H1 (cell line): ENCODE measurements around the gene APOC4. TPM values are rescaled to one million over a fixed set of nuclear protein-coding genes. Genes with fewer than 3 reads are reported as not detected.
A peak's percentile ranks its signal among the peaks of the same experiment; 100 is the strongest.

Source experiments
- CTCF ChIA-PET: fragments of 300-600 bp; sonication (Branson Sonifier 250); formaldehyde crosslinking; loops from one replicate; lab custom pipeline; 2021; ENCODE audit not compliant: partially characterized antibody; lab: Charles Lee
- POLR2A ChIA-PET: fragments of 300-600 bp; sonication (Branson Sonifier 250); formaldehyde crosslinking; loops from one replicate; lab custom pipeline; 2021; ENCODE audit warnings: inconsistent platforms; ENCODE audit not compliant: partially characterized antibody; lab: Charles Lee
- DNase-seq, 2 experiments: peaks; one replicate each; pipeline versions ENCODE4 v3.0.0 to v3.0.0-alpha.2; 2010 to 2022; ENCODE audit warnings: low spot score in 2 of 2, low read depth in 1 of 2, mixed read lengths in 1 of 2
- FAIRE-seq: peaks from 2 replicates; lab custom pipeline; 2011; peaks lifted over from hg19 to GRCh38; lab: Jason Lieb, UNC
- H2AFZ ChIP-seq: 2 replicates; pipeline ENCODE4 v1.8.1; 2012; ENCODE audit warnings: low read length, inconsistent platforms
- H2AK5ac ChIP-seq: 2 replicates; pipeline ENCODE4 v1.6.1; 2013; ENCODE audit warnings: low read depth, low read length
- H2BK120ac ChIP-seq: replicated peaks from 2 replicates; pipeline ENCODE3; 2013; ENCODE audit warnings: low read depth, low read length, inconsistent platforms
- H2BK12ac ChIP-seq: 2 replicates; pipeline ENCODE4 v1.6.1; 2013; ENCODE audit warnings: low read depth, low read length
- H2BK15ac ChIP-seq: 2 replicates; pipeline ENCODE4 v1.6.1; 2013; ENCODE audit warnings: low read length
- H2BK20ac ChIP-seq: 2 replicates; pipeline ENCODE4 v1.6.1; 2013; ENCODE audit warnings: low read length
- H2BK5ac ChIP-seq: 2 replicates; pipeline ENCODE4 v1.6.1; 2013; ENCODE audit warnings: low read depth, low read length
- H3K14ac ChIP-seq: 2 replicates; pipeline ENCODE4 v1.6.1; 2013; ENCODE audit warnings: inconsistent platforms; ENCODE audit not compliant: insufficient read length
- H3K18ac ChIP-seq: 2 replicates; pipeline ENCODE4 v1.6.1; 2013; ENCODE audit warnings: low read length; ENCODE audit errors: extremely low read depth
- H3K23ac ChIP-seq: 2 replicates; pipeline ENCODE4 v1.6.1; 2013; ENCODE audit warnings: inconsistent platforms; ENCODE audit not compliant: insufficient read length
- H3K23me2 ChIP-seq: 2 replicates; pipeline ENCODE4 v1.6.1; 2013; ENCODE audit warnings: low read depth, low read length
- H3K27ac ChIP-seq: 2 replicates; pipeline ENCODE4 v1.6.1; 2011; ENCODE audit warnings: low read depth, low read length, inconsistent platforms
- H3K27me3 ChIP-seq, 4 experiments: replicated peaks in 1 of 4; 1 replicate in 1 of 4; 2 replicates in 3 of 4; pipeline versions ENCODE4 v1.6.1 to v1.8.1; 2011 to 2013; ENCODE audit warnings: low read length in 3 of 4, mild to moderate bottlenecking in 3 of 4, inconsistent platforms in 2 of 4, mixed read lengths in 2 of 4, moderate library complexity in 1 of 4; ENCODE audit not compliant: control insufficient read depth in 3 of 4, insufficient read depth in 3 of 4; ENCODE audit errors: extremely low read depth in 1 of 4
- H3K36me3 ChIP-seq, 4 experiments: 2 replicates each; pipeline versions ENCODE4 v1.6.1 to v1.8.1; 2011 to 2013; ENCODE audit warnings: mild to moderate bottlenecking in 4 of 4, low read length in 3 of 4, moderate library complexity in 2 of 4, control low read depth in 1 of 4, inconsistent platforms in 1 of 4; ENCODE audit not compliant: insufficient read depth in 4 of 4, control insufficient read depth in 2 of 4
- H3K4ac ChIP-seq: replicated peaks from 2 replicates; pipeline ENCODE3; 2013; ENCODE audit warnings: low read length, low read depth, mixed read lengths, inconsistent platforms; ENCODE audit not compliant: insufficient read length
- H3K4me1 ChIP-seq, 4 experiments: replicated peaks in 1 of 4; 1 replicate in 1 of 4; 2 replicates in 3 of 4; pipeline versions ENCODE4 v1.6.1 to v1.8.1; 2011 to 2013; ENCODE audit warnings: low read length in 3 of 4, inconsistent platforms in 2 of 4, mixed read lengths in 1 of 4; ENCODE audit not compliant: insufficient read depth in 4 of 4, control insufficient read depth in 3 of 4
- H3K4me2 ChIP-seq, 2 experiments: 2 replicates each; pipeline versions ENCODE4 v1.6.1 to v1.8.1; 2011 to 2013; ENCODE audit warnings: low read depth in 2 of 2, low read length in 2 of 2, control low read depth in 1 of 2, inconsistent platforms in 1 of 2, mild to moderate bottlenecking in 1 of 2; ENCODE audit not compliant: insufficient read depth in 1 of 2
- H3K4me3 ChIP-seq, 4 experiments: fragments of 200-600, 300-600 bp in 1 of 4; sonication (generic), shearing (Covaris generic), sonication (Bioruptor Twin) in 1 of 4; 2 replicates each; pipeline versions ENCODE4 v1.5.1 to v1.8.1; 2011 to 2016; ENCODE audit warnings: low read length in 4 of 4, low read depth in 3 of 4, control low read depth in 2 of 4, inconsistent platforms in 2 of 4, mild to moderate bottlenecking in 2 of 4, mixed read lengths in 1 of 4, moderate library complexity in 1 of 4; ENCODE audit not compliant: insufficient read depth in 2 of 4; ENCODE audit errors: extremely low read depth in 1 of 4
- H3K56ac ChIP-seq: replicated peaks from 2 replicates; pipeline ENCODE3; 2013; ENCODE audit warnings: low read depth, mild to moderate bottlenecking, mixed read lengths, low read length, inconsistent platforms; ENCODE audit not compliant: insufficient read length
- H3K79me1 ChIP-seq: 2 replicates; pipeline ENCODE4 v1.6.1; 2013; ENCODE audit warnings: low read depth, low read length, control low read depth
- H3K79me2 ChIP-seq, 2 experiments: 2 replicates each; pipeline versions ENCODE4 v1.6.1 to v1.8.1; 2012 to 2013; ENCODE audit warnings: low read length in 2 of 2, mild to moderate bottlenecking in 2 of 2, inconsistent platforms in 1 of 2; ENCODE audit not compliant: insufficient read depth in 2 of 2, control insufficient read depth in 1 of 2
- H3K9ac ChIP-seq, 4 experiments: replicated peaks in 1 of 4; 1 replicate in 1 of 4; 2 replicates in 3 of 4; pipeline versions ENCODE4 v1.6.1 to v1.8.1; 2011 to 2013; ENCODE audit warnings: low read depth in 3 of 4, low read length in 3 of 4, control low read depth in 2 of 4, mild to moderate bottlenecking in 2 of 4, moderate library complexity in 2 of 4, inconsistent platforms in 1 of 4; ENCODE audit errors: extremely low read depth in 1 of 4
- H3K9me3 ChIP-seq, 2 experiments: 2 replicates each; pipeline versions ENCODE4 v1.6.1 to v1.8.1; 2012 to 2013; ENCODE audit warnings: mild to moderate bottlenecking in 2 of 2, moderate library complexity in 2 of 2, control low read depth in 1 of 2, inconsistent platforms in 1 of 2, low read depth in 1 of 2, low read length in 1 of 2, mixed read lengths in 1 of 2; ENCODE audit not compliant: insufficient read depth in 2 of 2
- H4K20me1 ChIP-seq, 2 experiments: replicated peaks in 1 of 2; 2 replicates each; pipeline versions ENCODE3 to v1.8.1; 2011 to 2013; ENCODE audit warnings: inconsistent platforms in 2 of 2, low read length in 2 of 2, mild to moderate bottlenecking in 1 of 2; ENCODE audit not compliant: insufficient read depth in 2 of 2, control insufficient read depth in 1 of 2
- H4K5ac ChIP-seq: 2 replicates; pipeline ENCODE4 v1.6.1; 2013; ENCODE audit warnings: low read length, low read depth, mixed read lengths, inconsistent platforms; ENCODE audit not compliant: insufficient read length
- H4K8ac ChIP-seq: 2 replicates; pipeline ENCODE4 v1.8.0; 2013; ENCODE audit warnings: mild to moderate bottlenecking, moderate library complexity, low read length, inconsistent platforms; ENCODE audit not compliant: insufficient read depth; ENCODE audit errors: extremely low read depth
- H4K91ac ChIP-seq: replicated peaks from 2 replicates; pipeline ENCODE3; 2013; ENCODE audit warnings: low read length, mixed read lengths, inconsistent platforms; ENCODE audit not compliant: insufficient read length
- BACH1 ChIP-seq: IDR thresholded peaks from 2 replicates; pipeline ENCODE4 v1.6.1; 2012; ENCODE audit warnings: low read length, improper control_type of control experiment
- CTBP2 ChIP-seq: IDR thresholded peaks from 2 replicates; pipeline ENCODE4 v1.7.0; 2011; ENCODE audit warnings: borderline replicate concordance, mild to moderate bottlenecking, moderate library complexity, mixed read lengths, low read length; ENCODE audit not compliant: insufficient read depth, insufficient read length
- NRF1 ChIP-seq: IDR thresholded peaks from 2 replicates; pipeline ENCODE4 v1.6.1; 2011; ENCODE audit warnings: mild to moderate bottlenecking, low read depth, low read length, improper control_type of control experiment
- RNF2 ChIP-seq: fragments of 200-900, 300-1000 bp; sonication (generic); IDR thresholded peaks from 2 replicates; pipeline ENCODE4 v1.7.1; 2016; ENCODE audit warnings: borderline replicate concordance, low read depth, mild to moderate bottlenecking, antibody characterized with exemption, low read length; ENCODE audit not compliant: poor library complexity, severe bottlenecking; ENCODE audit errors: missing control alignments
- SIRT6 ChIP-seq: IDR thresholded peaks from one replicate; pipeline ENCODE4 v1.7.1; 2012; ENCODE audit warnings: low read length, inconsistent platforms
- TCF12 ChIP-seq: IDR thresholded peaks from 2 replicates; pipeline ENCODE4 v1.6.1; 2011; ENCODE audit warnings: low read depth, mild to moderate bottlenecking, low read length
- ZNF274 ChIP-seq: IDR thresholded peaks from 2 replicates; pipeline ENCODE4 v1.7.0; 2012; ENCODE audit warnings: low read length, borderline replicate concordance; ENCODE audit errors: extremely low read depth
- WGBS, 2 experiments: shearing (Covaris generic) in 1 of 2; methylation state at CpG; one replicate each; pipeline versions ENCODE4 v1.1.6 to v1.1.7; 2013 to 2015; ENCODE audit warnings: low lambda C conversion rate in 2 of 2, mixed read lengths in 2 of 2, inconsistent platforms in 1 of 2, low coverage in 1 of 2, missing lambda C conversion rate in 1 of 2; ENCODE audit not compliant: insufficient replicate concordance in 2 of 2, insufficient coverage in 1 of 2, insufficient read length in 1 of 2; ENCODE audit errors: extremely low coverage in 1 of 2, missing lambda C conversion rate in 1 of 2; 5-methylcytosine and 5-hydroxymethylcytosine counted together
- polyA plus RNA-seq, 7 experiments: library from polyadenylated mRNA; depleted of rRNA in 3 of 7; stranded (reverse) in 5 of 7; unstranded in 2 of 7; fragments of >200 nt in 5 of 7; fragments of 200-250 nt in 2 of 7; gene quantifications; 1 replicate in 5 of 7; 2 replicates in 1 of 7; 4 replicates in 1 of 7; pipeline versions ENCODE4 v1.2.1 to v1.2.3, GENCODE V29; 2011 to 2013; ENCODE audit warnings: missing spikeins in 2 of 7, mixed read lengths in 2 of 7
- total RNA-seq: library from RNA; stranded (reverse); fragmentation: NEBNext Ultra II Directional; extraction: Animal tissue kit (Norgen Biotek cat#: 25700); gene quantifications from 2 replicates; pipeline ENCODE4 v1.2.1, GENCODE V29; 2021
- TF ChIP-seq, protein P1 (sequence below): IDR thresholded peaks from 2 replicates; pipeline ENCODE4 v1.6.1; 2011; ENCODE audit warnings: low read length, improper control_type of control experiment

Gene APOC4
- total and polyA plus RNA-seq, 2 of the 8 experiments (the other 6 are each of a cell fraction or from before 2014, with no cell fraction given) = not detected

DNA sequence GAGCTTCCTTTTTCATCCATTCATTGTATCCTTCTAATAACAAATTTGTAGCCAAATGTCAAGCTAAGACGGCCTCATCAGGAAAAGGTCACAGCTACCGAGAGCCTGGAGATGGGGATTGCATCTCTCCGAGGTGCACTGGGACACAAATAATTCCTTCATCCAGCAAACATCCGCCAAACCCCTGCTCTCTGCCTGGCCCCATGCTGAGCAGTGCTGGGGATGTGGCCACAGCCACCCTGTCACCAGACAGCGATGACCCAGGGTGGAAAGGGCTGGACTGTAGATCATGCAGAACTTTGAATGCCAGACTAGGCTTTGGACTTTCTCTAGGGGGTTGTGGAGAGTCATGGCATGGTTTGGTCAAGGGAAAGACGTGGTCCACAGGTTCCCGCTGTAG is 49.1 kb upstream of the APOC4 start:
- ChIA-PET CTCF (interaction anchor here (0.8 to 2.1 kb wide), 5 partner anchors 11 to 122 kb away, joined by 3 to 7 read pairs (median 4); no protein-coding TSS in a partner anchor), POLR2A (interaction anchor here (0.6 to 9.8 kb wide), 10 partner anchors 13 to 200 kb away, joined by 3 to 247 read pairs (median 3); partner anchors contain the start of genes APOE, PPP1R37 and ZNF296)
- WGBS, 2 experiments = 94% methylated on average over 7 of the region's 7 CpGs; no CpG with 5 or more reads in 1 of the 2 experiments
- Histone ChIP-seq H3K4me2 (peak overlapping the region; percentile 93 to 97; a peak in 1 of 4 replicates), H2BK12ac (no peak overlapping the region), H3K4ac (no peak overlapping the region), H3K36me3 (peaks cover 36 to 56% (median 44%) of the 10 kb centered on the region in 4 experiments), H2BK5ac (no peak overlapping the region), H2AFZ (no peak overlapping the region), H3K56ac (no peak overlapping the region), H4K5ac (no peak overlapping the region), H4K20me1 (peaks cover 14 to 28% of the 10 kb centered on the region in 2 experiments), H3K4me1 (peaks cover 5 to 8% (median 7%) of the 10 kb centered on the region in 4 experiments), H2BK15ac (no peak overlapping the region), H4K8ac (no peak overlapping the region), H2BK120ac (no peak overlapping the region), H3K27ac (no peak overlapping the region), H3K18ac (no peak overlapping the region), H3K14ac (no peak overlapping the region), H3K27me3 (no peaks in the 10 kb centered on the region), H3K23ac (no peak overlapping the region), H3K23me2 (peaks cover 17% of the 10 kb centered on the region), H3K9ac (no peak overlapping the region), H4K91ac (no peak overlapping the region)
- DNase-seq (no peak), FAIRE-seq (no peak)
- TF ChIP-seq BACH1 (no peak), RNF2 (no peak), SIRT6 (no peak), ZNF274 (no peak), CTBP2 (no peak), TCF12 (no peak), NRF1 (no peak)
- TF ChIP-seq, protein P1, sequence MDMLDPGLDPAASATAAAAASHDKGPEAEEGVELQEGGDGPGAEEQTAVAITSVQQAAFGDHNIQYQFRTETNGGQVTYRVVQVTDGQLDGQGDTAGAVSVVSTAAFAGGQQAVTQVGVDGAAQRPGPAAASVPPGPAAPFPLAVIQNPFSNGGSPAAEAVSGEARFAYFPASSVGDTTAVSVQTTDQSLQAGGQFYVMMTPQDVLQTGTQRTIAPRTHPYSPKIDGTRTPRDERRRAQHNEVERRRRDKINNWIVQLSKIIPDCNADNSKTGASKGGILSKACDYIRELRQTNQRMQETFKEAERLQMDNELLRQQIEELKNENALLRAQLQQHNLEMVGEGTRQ = no peak
- TF ChIP-seq, all 59 proteins: peak for 0
- Histone ChIP-seq H3K9me3 (no peaks in the 10 kb centered on the region), H3K79me2 (peaks cover 7 to 42% of the 10 kb centered on the region in 2 experiments), H2BK20ac (no peak overlapping the region), H2AK5ac (no peak overlapping the region), H3K79me1 (peaks cover 25% of the 10 kb centered on the region), H3K4me3 (0 out of 8 replicates have a peak overlapping the region, but pooled peaks of 1 of the 4 experiments have one; percentile 2)
